Measurements from ENCODE around the gene KCNK10. TPM values are rescaled to one million over a fixed set of nuclear protein-coding genes. Genes with fewer than 3 reads are reported as not detected.

KCNK10 gene
- total RNA-seq, 2 experiments from 2014 or later: 0.68 to 0.73 TPM

GRCh38 chr14:88188745-88189416 is 134.2 kb downstream of the KCNK10 start:
- TF ChIP-seq, protein P1, sequence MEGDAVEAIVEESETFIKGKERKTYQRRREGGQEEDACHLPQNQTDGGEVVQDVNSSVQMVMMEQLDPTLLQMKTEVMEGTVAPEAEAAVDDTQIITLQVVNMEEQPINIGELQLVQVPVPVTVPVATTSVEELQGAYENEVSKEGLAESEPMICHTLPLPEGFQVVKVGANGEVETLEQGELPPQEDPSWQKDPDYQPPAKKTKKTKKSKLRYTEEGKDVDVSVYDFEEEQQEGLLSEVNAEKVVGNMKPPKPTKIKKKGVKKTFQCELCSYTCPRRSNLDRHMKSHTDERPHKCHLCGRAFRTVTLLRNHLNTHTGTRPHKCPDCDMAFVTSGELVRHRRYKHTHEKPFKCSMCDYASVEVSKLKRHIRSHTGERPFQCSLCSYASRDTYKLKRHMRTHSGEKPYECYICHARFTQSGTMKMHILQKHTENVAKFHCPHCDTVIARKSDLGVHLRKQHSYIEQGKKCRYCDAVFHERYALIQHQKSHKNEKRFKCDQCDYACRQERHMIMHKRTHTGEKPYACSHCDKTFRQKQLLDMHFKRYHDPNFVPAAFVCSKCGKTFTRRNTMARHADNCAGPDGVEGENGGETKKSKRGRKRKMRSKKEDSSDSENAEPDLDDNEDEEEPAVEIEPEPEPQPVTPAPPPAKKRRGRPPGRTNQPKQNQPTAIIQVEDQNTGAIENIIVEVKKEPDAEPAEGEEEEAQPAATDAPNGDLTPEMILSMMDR (conservative IDR thresholded peaks at IDR 0.05; ENCODE audit: low read length): no peak
- TF ChIP-seq EZH2phosphoT487 (IDR thresholded peaks at IDR 0.05; ENCODE audit: borderline replicate concordance, low read depth, low read length): no peak
- Histone ChIP-seq H3K4me3 (ENCODE audit: low read depth, low read length, poor library complexity, severe bottlenecking) (peak overlapping the region; percentile 40), H3K4me1 (ENCODE audit: insufficient read depth, low read length, poor library complexity, severe bottlenecking) (peaks cover 6% of the 10 kb centered on the region), H2AFZ (ENCODE audit: low read length) (peak overlapping the region; percentile 55), H3K79me2 (ENCODE audit: insufficient read depth, low read depth, low read length) (no peaks in the 10 kb centered on the region), H3K9me2 (ENCODE audit: insufficient read depth, low read length) (no peaks in the 10 kb centered on the region), H3K36me3 (ENCODE audit: insufficient read depth, low read length) (no peaks in the 10 kb centered on the region), H4K20me1 (ENCODE audit: insufficient read depth, low read length) (no peaks in the 10 kb centered on the region), H3K9me3 (ENCODE audit: low read length) (no peaks in the 10 kb centered on the region), H3K4me2 (ENCODE audit: low read length) (peak overlapping the region; percentile 58), H3K27ac (ENCODE audit: low read depth, low read length, poor library complexity, severe bottlenecking) (no peak overlapping the region)
- CTCF ChIA-PET (ENCODE audit: unreplicated experiment): interaction anchor here (0.8 to 2.3 kb wide), 3 partner anchors 143 to 193 kb away, joined by 4 to 9 read pairs (median 4); no protein-coding TSS in a partner anchor
- POLR2A ChIA-PET: interaction anchor here (1.0 to 1.4 kb wide), 3 partner anchors 192 to 196 kb away, joined by 3 to 5 read pairs (median 3); partner anchors contain the start of gene GALC
- intact Hi-C loops (cut with micrococcal nuclease; ENCODE audit: unreplicated experiment): loop anchor here (1.0 kb wide), 2 partner anchors 191 to 244 kb away; no protein-coding TSS in a partner anchor
- DNase-seq (ENCODE audit: low spot score): peak; percentile 15
- no TSS peak for BruUV-seq (replicated peaks)

GRCh38 chr14:88185843-88186242 is 137.2 kb downstream of the KCNK10 start:
- peaks cover 6% of the 10 kb centered on the region for H3K4me1 ChIP-seq (ENCODE audit: insufficient read depth, low read length, poor library complexity, severe bottlenecking)
- BruUV-seq (replicated peaks): no TSS peak
- no peak overlapping the region for H3K4me2 ChIP-seq (ENCODE audit: low read length)
- CTCF ChIA-PET (ENCODE audit: unreplicated experiment): no interaction called here
- H3K9me3 ChIP-seq (ENCODE audit: low read length): no peaks in the 10 kb centered on the region
- POLR2A ChIA-PET: no interaction called here
- H4K20me1 ChIP-seq (ENCODE audit: insufficient read depth, low read length): no peaks in the 10 kb centered on the region
- no peak overlapping the region for H3K4me3 ChIP-seq (ENCODE audit: low read depth, low read length, poor library complexity, severe bottlenecking)
- H3K79me2 ChIP-seq (ENCODE audit: insufficient read depth, low read depth, low read length): no peaks in the 10 kb centered on the region
- no peak overlapping the region for H3K27ac ChIP-seq (ENCODE audit: low read depth, low read length, poor library complexity, severe bottlenecking)
- no peaks in the 10 kb centered on the region for H3K36me3 ChIP-seq (ENCODE audit: insufficient read depth, low read length)
- no peak for TF ChIP-seq EZH2phosphoT487 (IDR thresholded peaks at IDR 0.05; ENCODE audit: borderline replicate concordance, low read depth, low read length)
- TF ChIP-seq, protein P1 (conservative IDR thresholded peaks at IDR 0.05; ENCODE audit: low read length): no peak
- no peak for DNase-seq (ENCODE audit: low spot score)
- H3K9me2 ChIP-seq (ENCODE audit: insufficient read depth, low read length): no peaks in the 10 kb centered on the region
- no peak overlapping the region for H2AFZ ChIP-seq (ENCODE audit: low read length)
- intact Hi-C loops (cut with micrococcal nuclease; ENCODE audit: unreplicated experiment): no loop called here

DNA sequence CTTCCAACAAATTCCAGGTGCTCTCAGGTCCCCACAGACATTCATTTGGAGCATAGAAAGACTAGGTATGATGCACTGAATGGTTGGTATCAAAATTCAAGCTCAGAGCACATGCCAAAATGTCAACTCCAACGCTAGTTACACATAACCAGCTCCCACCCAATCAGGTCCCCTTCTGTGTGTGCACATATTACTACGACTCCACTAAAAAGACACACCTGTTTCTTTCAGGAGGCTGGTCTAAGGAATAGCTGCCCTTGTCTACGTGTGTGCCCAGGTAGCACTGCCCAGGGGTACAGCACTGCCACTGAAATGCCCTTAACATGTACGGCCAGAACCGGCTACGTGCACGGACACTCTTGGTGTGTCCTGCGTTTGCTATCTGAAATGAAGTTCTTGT is 138.1 kb downstream of the KCNK10 start:
- Histone ChIP-seq H4K20me1 (ENCODE audit: insufficient read depth, low read length) (no peaks in the 10 kb centered on the region), H3K27ac (ENCODE audit: low read depth, low read length, poor library complexity, severe bottlenecking) (no peak overlapping the region), H2AFZ (ENCODE audit: low read length) (no peak overlapping the region), H3K9me3 (ENCODE audit: low read length) (no peaks in the 10 kb centered on the region), H3K9me2 (ENCODE audit: insufficient read depth, low read length) (no peaks in the 10 kb centered on the region), H3K4me2 (ENCODE audit: low read length) (no peak overlapping the region), H3K4me3 (ENCODE audit: low read depth, low read length, poor library complexity, severe bottlenecking) (no peak overlapping the region), H3K36me3 (ENCODE audit: insufficient read depth, low read length) (no peaks in the 10 kb centered on the region), H3K4me1 (ENCODE audit: insufficient read depth, low read length, poor library complexity, severe bottlenecking) (peaks cover 6% of the 10 kb centered on the region), H3K79me2 (ENCODE audit: insufficient read depth, low read depth, low read length) (no peaks in the 10 kb centered on the region)
- CTCF ChIA-PET (ENCODE audit: unreplicated experiment): interaction anchor here (0.5 kb wide), 1 partner anchor 398 kb away, joined by 3 read pairs; no protein-coding TSS in a partner anchor
- intact Hi-C loops (cut with micrococcal nuclease; ENCODE audit: unreplicated experiment): no loop called here
- BruUV-seq (replicated peaks): no TSS peak
- POLR2A ChIA-PET: no interaction called here
- DNase-seq (ENCODE audit: low spot score): no peak
- TF ChIP-seq, protein P1 (conservative IDR thresholded peaks at IDR 0.05; ENCODE audit: low read length): no peak
- no peak for TF ChIP-seq EZH2phosphoT487 (IDR thresholded peaks at IDR 0.05; ENCODE audit: borderline replicate concordance, low read depth, low read length)

All from OCI-LY7 (cell line).